Esophagus muscularis mucosa (tissue), 4 donors: Measurements from ENCODE around the gene LYRM1.

Experiments
- CTCF ChIP-seq, 3 experiments: fragments of 200-600 bp in 2 of 3; fragments of 450-650 bp in 1 of 3; sonication (generic) in 2 of 3; IDR thresholded peaks; one replicate each; pipeline ENCODE4 v1.5.1; 2017 to 2019; ENCODE audit warnings: antibody characterized with exemption in 3 of 3, mild to moderate bottlenecking in 2 of 3, moderate library complexity in 1 of 3
- EP300 ChIP-seq: sonication (generic); formaldehyde crosslinking; IDR thresholded peaks from one replicate; pipeline ENCODE4 v1.6.1; 2017; ENCODE audit warnings: antibody characterized with exemption
- POLR2A ChIP-seq: fragments of 450-650 bp; IDR thresholded peaks from one replicate; pipeline ENCODE4 v1.6.1; 2017; ENCODE audit warnings: antibody characterized with exemption, moderate library complexity, mild to moderate bottlenecking, low read depth
- POLR2AphosphoS5 ChIP-seq, 2 donors: sonication (generic); formaldehyde crosslinking; IDR thresholded peaks; one replicate each; pipeline ENCODE4 v1.6.1; 2017; ENCODE audit warnings: antibody characterized with exemption in 2 of 2

- TF ChIP-seq POLR2A (no peak), EP300 (no peak), CTCF (IDR thresholded peaks at IDR 0.05) (no peak), POLR2AphosphoS5 (IDR thresholded peaks at IDR 0.05) (no peak)
These were observed 30.6 kb downstream of the LYRM1 start for GRCh38 chr16:20931066-20931600.
